ENCODE measurements around the gene ARHGAP5. TPM values are rescaled to one million over a fixed set of nuclear protein-coding genes. Genes with fewer than 3 reads are reported as not detected.

ARHGAP5 gene
- total and polyA plus RNA-seq, 2 donors (not counting 3 experiments of a cell fraction or from before 2014, with no cell fraction given): 4.3 to 36.2 TPM

GRCh38 chr14:32044454-32044853 lies 32.6 kb upstream of the ARHGAP5 start:
- no peaks in the 10 kb centered on the region for H4K20me1 ChIP-seq (replicated peaks; ENCODE audit: control insufficient read depth, extremely low read depth, insufficient read depth, low read length)
- no peak overlapping the region for H3K4me3 ChIP-seq (replicated peaks in 1 of 3; ENCODE audit: insufficient read depth in 1 of 3, low read depth in 1 of 3, low read length in 3 of 3)
- no peaks in the 10 kb centered on the region for H3K36me3 ChIP-seq (ENCODE audit: control insufficient read depth in 2 of 2, extremely low read depth in 1 of 2, insufficient read depth in 2 of 2, low read length in 2 of 2)
- TF ChIP-seq MAX (IDR thresholded peaks at IDR 0.05; ENCODE audit: insufficient read depth, insufficient read length) (no peak), JUN (IDR thresholded peaks at IDR 0.05; ENCODE audit: borderline replicate concordance, insufficient read depth, insufficient read length, low read depth) (no peak), MYC (IDR thresholded peaks at IDR 0.05; ENCODE audit: low read depth, low read length) (no peak)
- H3K79me2 ChIP-seq (ENCODE audit: control insufficient read depth, insufficient read depth, low read length): no peaks in the 10 kb centered on the region
- intact Hi-C loops (cut with micrococcal nuclease): no loop called here
- no peak overlapping the region for H3K4me2 ChIP-seq (ENCODE audit: insufficient read depth, low read length)
- no peaks in the 10 kb centered on the region for H3K4me1 ChIP-seq (ENCODE audit: control insufficient read depth, extremely low read depth, insufficient read depth, low read length)
- no TSS peak for BruUV-seq (replicated peaks)
- H3K27ac ChIP-seq (ENCODE audit: insufficient read depth, low read depth, low read length): no peak overlapping the region
- ChIA-PET POLR2A (no interaction called here), CTCF (interaction anchor here (1.7 kb wide), 1 partner anchor 211 kb away, joined by 5 read pairs; no protein-coding TSS in a partner anchor)
- dilution Hi-C loops (cut with MboI; ENCODE audit: extremely low pct_ligation_motif_present, low sequenced_read_pairs): no loop called here
- H3K9ac ChIP-seq (replicated peaks; ENCODE audit: extremely low read depth, insufficient read depth, low read length): no peak overlapping the region
- no peaks in the 10 kb centered on the region for H3K9me3 ChIP-seq (replicated peaks; ENCODE audit: control insufficient read depth, insufficient read depth, low read length)
- no peaks in the 10 kb centered on the region for H3K9me1 ChIP-seq (replicated peaks; ENCODE audit: control insufficient read depth, extremely low read depth, insufficient read depth, low read length)
- H2AFZ ChIP-seq (ENCODE audit: low read depth, low read length): no peak overlapping the region
- FAIRE-seq: no peak
- peaks cover 0 to 4% of the 10 kb centered on the region in 2 experiments for H3K27me3 ChIP-seq (ENCODE audit: control insufficient read depth in 2 of 2, insufficient read depth in 2 of 2, low read length in 2 of 2)
- no peak for DNase-seq (ENCODE audit: low read depth, low spot score)

GRCh38 chr14:32047791-32048190 lies 29.3 kb upstream of the ARHGAP5 start:
- intact Hi-C loops (cut with micrococcal nuclease): no loop called here
- FAIRE-seq (no peak), DNase-seq (ENCODE audit: low read depth, low spot score) (no peak)
- Histone ChIP-seq H3K36me3 (ENCODE audit: control insufficient read depth in 2 of 2, extremely low read depth in 1 of 2, insufficient read depth in 2 of 2, low read length in 2 of 2) (no peaks in the 10 kb centered on the region), H3K27me3 (ENCODE audit: control insufficient read depth in 2 of 2, insufficient read depth in 2 of 2, low read length in 2 of 2) (peaks cover 0 to 3% of the 10 kb centered on the region in 2 experiments), H3K9me1 (replicated peaks; ENCODE audit: control insufficient read depth, extremely low read depth, insufficient read depth, low read length) (no peaks in the 10 kb centered on the region), H3K9ac (replicated peaks; ENCODE audit: extremely low read depth, insufficient read depth, low read length) (no peak overlapping the region), H3K4me1 (ENCODE audit: control insufficient read depth, extremely low read depth, insufficient read depth, low read length) (no peaks in the 10 kb centered on the region), H4K20me1 (replicated peaks; ENCODE audit: control insufficient read depth, extremely low read depth, insufficient read depth, low read length) (no peaks in the 10 kb centered on the region), H2AFZ (ENCODE audit: low read depth, low read length) (no peak overlapping the region), H3K4me3 (replicated peaks in 1 of 3; ENCODE audit: insufficient read depth in 1 of 3, low read depth in 1 of 3, low read length in 3 of 3) (no peak overlapping the region), H3K4me2 (ENCODE audit: insufficient read depth, low read length) (no peak overlapping the region), H3K27ac (ENCODE audit: insufficient read depth, low read depth, low read length) (no peak overlapping the region), H3K9me3 (replicated peaks; ENCODE audit: control insufficient read depth, insufficient read depth, low read length) (no peaks in the 10 kb centered on the region), H3K79me2 (ENCODE audit: control insufficient read depth, insufficient read depth, low read length) (no peaks in the 10 kb centered on the region)
- no TSS peak for BruUV-seq (replicated peaks)
- dilution Hi-C loops (cut with MboI; ENCODE audit: extremely low pct_ligation_motif_present, low sequenced_read_pairs): no loop called here
- ChIA-PET POLR2A (no interaction called here), CTCF (no interaction called here)
- no peak for TF ChIP-seq POLR2A (IDR thresholded peaks at IDR 0.05; ENCODE audit: low read depth, low read length)
- TF ChIP-seq GATA2 (IDR thresholded peaks at IDR 0.05; ENCODE audit: insufficient read depth, insufficient read length, low read depth, low read length): no peak
- TF ChIP-seq EZH2 (IDR thresholded peaks at IDR 0.05; ENCODE audit: borderline replicate concordance, low read depth, low read length, severe bottlenecking): no peak
- no peak for TF ChIP-seq MYC (IDR thresholded peaks at IDR 0.05; ENCODE audit: low read depth, low read length)
- TF ChIP-seq MAX (IDR thresholded peaks at IDR 0.05; ENCODE audit: insufficient read depth, insufficient read length): no peak
- TF ChIP-seq FOS (IDR thresholded peaks at IDR 0.05; ENCODE audit: borderline replicate concordance, insufficient read depth, low read length): peak; percentile 43
- TF ChIP-seq CTCF (IDR thresholded peaks at IDR 0.05; ENCODE audit: extremely low read depth in 1 of 2, insufficient read depth in 1 of 2, low read depth in 1 of 2, low read length in 2 of 2): no peak
- no peak for TF ChIP-seq JUN (IDR thresholded peaks at IDR 0.05; ENCODE audit: borderline replicate concordance, insufficient read depth, insufficient read length, low read depth)
- TF ChIP-seq POLR2AphosphoS5 (IDR thresholded peaks at IDR 0.05; ENCODE audit: insufficient read depth, low read depth, low read length): no peak
